ENCODE data around the gene PAQR4.

PAQR4 gene

DNA sequence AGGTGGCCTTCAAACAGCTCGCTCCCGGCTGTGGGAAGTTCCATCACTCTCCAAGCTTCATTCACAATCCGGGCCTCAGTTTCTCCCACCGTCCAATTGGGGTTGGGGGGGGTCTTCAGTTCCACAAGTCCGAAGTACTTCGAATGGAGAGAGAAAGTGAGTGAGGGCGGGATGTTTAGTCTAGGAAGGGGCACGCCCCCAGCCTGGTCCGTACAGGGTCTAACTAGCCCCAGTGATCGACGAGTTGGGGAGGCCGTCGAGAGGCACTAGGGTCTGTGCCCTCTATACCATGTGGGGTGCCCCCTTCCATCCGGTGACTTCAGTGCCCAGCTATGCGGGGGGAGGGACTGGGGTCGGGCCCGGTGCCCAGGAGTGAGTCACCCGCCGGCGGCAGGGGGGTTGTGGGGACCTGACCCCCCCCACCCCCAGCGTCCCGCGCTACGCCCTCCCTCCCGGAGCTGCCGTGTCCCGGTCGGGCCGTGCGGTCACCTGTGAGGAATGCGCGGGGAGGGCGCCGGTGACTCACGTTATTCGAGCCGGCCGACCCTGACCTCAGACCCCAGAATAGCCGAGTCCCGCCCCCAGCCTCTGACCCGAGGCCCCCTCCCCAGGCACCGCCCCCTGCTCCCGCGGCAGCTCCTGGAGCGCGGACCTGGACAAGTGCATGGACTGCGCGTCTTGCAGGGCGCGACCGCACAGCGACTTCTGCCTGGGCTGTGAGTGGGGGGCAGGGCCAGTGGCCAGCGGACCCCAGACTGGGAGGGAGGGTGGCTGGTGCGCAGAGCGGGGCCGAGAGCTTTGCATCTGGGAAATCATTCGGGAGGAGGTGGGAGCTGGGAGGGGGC, 51.7 kb downstream of the PAQR4 start (continued):
- TF ChIP-seq, protein P1, sequence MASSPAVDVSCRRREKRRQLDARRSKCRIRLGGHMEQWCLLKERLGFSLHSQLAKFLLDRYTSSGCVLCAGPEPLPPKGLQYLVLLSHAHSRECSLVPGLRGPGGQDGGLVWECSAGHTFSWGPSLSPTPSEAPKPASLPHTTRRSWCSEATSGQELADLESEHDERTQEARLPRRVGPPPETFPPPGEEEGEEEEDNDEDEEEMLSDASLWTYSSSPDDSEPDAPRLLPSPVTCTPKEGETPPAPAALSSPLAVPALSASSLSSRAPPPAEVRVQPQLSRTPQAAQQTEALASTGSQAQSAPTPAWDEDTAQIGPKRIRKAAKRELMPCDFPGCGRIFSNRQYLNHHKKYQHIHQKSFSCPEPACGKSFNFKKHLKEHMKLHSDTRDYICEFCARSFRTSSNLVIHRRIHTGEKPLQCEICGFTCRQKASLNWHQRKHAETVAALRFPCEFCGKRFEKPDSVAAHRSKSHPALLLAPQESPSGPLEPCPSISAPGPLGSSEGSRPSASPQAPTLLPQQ (tag by site-specific recombination; IDR thresholded peaks at IDR 0.05) = peak; percentile 85
- no peak for TF ChIP-seq ZNF768 (tag by site-specific recombination; IDR thresholded peaks at IDR 0.05)
- TF ChIP-seq ZSCAN16 (tag by site-specific recombination; IDR thresholded peaks at IDR 0.05) = no peak
- peak; percentile 74 for TF ChIP-seq ZIC2 (tag by site-specific recombination; IDR thresholded peaks at IDR 0.05)
- TF ChIP-seq ZNF658 (tag by site-specific recombination; IDR thresholded peaks at IDR 0.05) = no peak
- TF ChIP-seq ZFP37 (tag by site-specific recombination; IDR thresholded peaks at IDR 0.05) = peak; percentile 63
- no peak for TF ChIP-seq ZNF157 (tag by site-specific recombination; IDR thresholded peaks at IDR 0.05)
- TF ChIP-seq, protein P2, sequence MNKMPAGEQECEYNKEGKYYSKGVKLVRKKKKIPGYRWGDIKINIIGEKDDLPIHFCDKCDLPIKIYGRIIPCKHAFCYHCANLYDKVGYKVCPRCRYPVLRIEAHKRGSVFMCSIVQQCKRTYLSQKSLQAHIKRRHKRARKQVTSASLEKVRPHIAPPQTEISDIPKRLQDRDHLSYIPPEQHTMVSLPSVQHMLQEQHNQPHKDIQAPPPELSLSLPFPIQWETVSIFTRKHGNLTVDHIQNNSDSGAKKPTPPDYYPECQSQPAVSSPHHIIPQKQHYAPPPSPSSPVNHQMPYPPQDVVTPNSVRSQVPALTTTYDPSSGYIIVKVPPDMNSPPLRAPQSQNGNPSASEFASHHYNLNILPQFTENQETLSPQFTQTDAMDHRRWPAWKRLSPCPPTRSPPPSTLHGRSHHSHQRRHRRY (tag by site-specific recombination; IDR thresholded peaks at IDR 0.05) = 0 out of 2 replicates have a peak, but pooled peaks have one; percentile 27
- TF ChIP-seq ZNF560 (tag by site-specific recombination; IDR thresholded peaks at IDR 0.05; ENCODE audit: borderline replicate concordance) = no peak
- no peak for TF ChIP-seq ZNF621 (tag by site-specific recombination; IDR thresholded peaks at IDR 0.05)
- peak; percentile 96 for TF ChIP-seq ZBTB7A (tag by site-specific recombination; IDR thresholded peaks at IDR 0.05; ENCODE audit: low read depth)
- TF ChIP-seq, protein P3, sequence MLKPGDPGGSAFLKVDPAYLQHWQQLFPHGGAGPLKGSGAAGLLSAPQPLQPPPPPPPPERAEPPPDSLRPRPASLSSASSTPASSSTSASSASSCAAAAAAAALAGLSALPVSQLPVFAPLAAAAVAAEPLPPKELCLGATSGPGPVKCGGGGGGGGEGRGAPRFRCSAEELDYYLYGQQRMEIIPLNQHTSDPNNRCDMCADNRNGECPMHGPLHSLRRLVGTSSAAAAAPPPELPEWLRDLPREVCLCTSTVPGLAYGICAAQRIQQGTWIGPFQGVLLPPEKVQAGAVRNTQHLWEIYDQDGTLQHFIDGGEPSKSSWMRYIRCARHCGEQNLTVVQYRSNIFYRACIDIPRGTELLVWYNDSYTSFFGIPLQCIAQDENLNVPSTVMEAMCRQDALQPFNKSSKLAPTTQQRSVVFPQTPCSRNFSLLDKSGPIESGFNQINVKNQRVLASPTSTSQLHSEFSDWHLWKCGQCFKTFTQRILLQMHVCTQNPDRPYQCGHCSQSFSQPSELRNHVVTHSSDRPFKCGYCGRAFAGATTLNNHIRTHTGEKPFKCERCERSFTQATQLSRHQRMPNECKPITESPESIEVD (tag by site-specific recombination; IDR thresholded peaks at IDR 0.05) = no peak
- TF ChIP-seq, protein P4, sequence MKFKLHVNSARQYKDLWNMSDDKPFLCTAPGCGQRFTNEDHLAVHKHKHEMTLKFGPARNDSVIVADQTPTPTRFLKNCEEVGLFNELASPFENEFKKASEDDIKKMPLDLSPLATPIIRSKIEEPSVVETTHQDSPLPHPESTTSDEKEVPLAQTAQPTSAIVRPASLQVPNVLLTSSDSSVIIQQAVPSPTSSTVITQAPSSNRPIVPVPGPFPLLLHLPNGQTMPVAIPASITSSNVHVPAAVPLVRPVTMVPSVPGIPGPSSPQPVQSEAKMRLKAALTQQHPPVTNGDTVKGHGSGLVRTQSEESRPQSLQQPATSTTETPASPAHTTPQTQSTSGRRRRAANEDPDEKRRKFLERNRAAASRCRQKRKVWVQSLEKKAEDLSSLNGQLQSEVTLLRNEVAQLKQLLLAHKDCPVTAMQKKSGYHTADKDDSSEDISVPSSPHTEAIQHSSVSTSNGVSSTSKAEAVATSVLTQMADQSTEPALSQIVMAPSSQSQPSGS (tag by site-specific recombination; IDR thresholded peaks at IDR 0.05; ENCODE audit: low read depth) = peak; percentile 74
- TF ChIP-seq ZNF274 (IDR thresholded peaks at IDR 0.05; ENCODE audit: low read length) = no peak
- TF ChIP-seq ZNF274 (tag by site-specific recombination; IDR thresholded peaks at IDR 0.05; ENCODE audit: borderline replicate concordance) = no peak
- no peak for TF ChIP-seq ZFP41 (tag by site-specific recombination; IDR thresholded peaks at IDR 0.05; ENCODE audit: borderline replicate concordance)
- no peak for TF ChIP-seq GLI4 (tag by site-specific recombination; IDR thresholded peaks at IDR 0.05)
- TF ChIP-seq ZNF473 (tag by site-specific recombination; IDR thresholded peaks at IDR 0.05) = no peak
- TF ChIP-seq, protein P5, sequence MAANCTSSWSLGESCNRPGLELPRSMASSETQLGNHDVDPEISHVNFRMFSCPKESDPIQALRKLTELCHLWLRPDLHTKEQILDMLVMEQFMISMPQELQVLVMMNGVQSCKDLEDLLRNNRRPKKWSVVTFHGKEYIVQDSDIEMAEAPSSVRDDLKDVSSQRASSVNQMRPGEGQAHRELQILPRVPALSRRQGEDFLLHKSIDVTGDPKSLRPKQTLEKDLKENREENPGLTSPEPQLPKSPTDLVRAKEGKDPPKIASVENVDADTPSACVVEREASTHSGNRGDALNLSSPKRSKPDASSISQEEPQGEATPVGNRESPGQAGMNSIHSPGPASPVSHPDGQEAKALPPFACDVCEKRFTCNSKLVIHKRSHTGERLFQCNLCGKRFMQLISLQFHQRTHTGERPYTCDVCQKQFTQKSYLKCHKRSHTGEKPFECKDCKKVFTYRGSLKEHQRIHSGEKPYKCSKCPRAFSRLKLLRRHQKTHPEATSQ (tag by site-specific recombination; IDR thresholded peaks at IDR 0.05) = peak; percentile 20; the same call in 1 of the 2 replicates
- TF ChIP-seq ZNF221 (tag by site-specific recombination; IDR thresholded peaks at IDR 0.05; ENCODE audit: borderline replicate concordance) = no peak
- no peak for TF ChIP-seq ZNF776 (tag by site-specific recombination; IDR thresholded peaks at IDR 0.05; ENCODE audit: borderline replicate concordance)
- no peak for TF ChIP-seq TRIM28 (IDR thresholded peaks at IDR 0.05; ENCODE audit: borderline replicate concordance, low read length)
- TF ChIP-seq SCRT2 (tag by site-specific recombination; IDR thresholded peaks at IDR 0.05) = peak; percentile 36; the same call in 1 of the 2 replicates
- peak; percentile 94 for TF ChIP-seq KLF10 (tag by site-specific recombination; IDR thresholded peaks at IDR 0.05)
- no peak for TF ChIP-seq ZNF837 (tag by site-specific recombination; IDR thresholded peaks at IDR 0.05)
- TF ChIP-seq ZNF266 (tag by site-specific recombination; IDR thresholded peaks at IDR 0.05; ENCODE audit: low read depth) = no peak
- TF ChIP-seq KLF16 (tag by site-specific recombination; IDR thresholded peaks at IDR 0.05) = peak; percentile 93
- TF ChIP-seq SP2 (tag by site-specific recombination; IDR thresholded peaks at IDR 0.05) = no peak; the same call in 1 of the 2 replicates
- no peak for TF ChIP-seq ZNF626 (tag by site-specific recombination; IDR thresholded peaks at IDR 0.05)
- no peak for TF ChIP-seq ZNF140 (tag by site-specific recombination; IDR thresholded peaks at IDR 0.05)
- TF ChIP-seq ZNF596 (tag by site-specific recombination; IDR thresholded peaks at IDR 0.05) = no peak
- TF ChIP-seq, protein P6, sequence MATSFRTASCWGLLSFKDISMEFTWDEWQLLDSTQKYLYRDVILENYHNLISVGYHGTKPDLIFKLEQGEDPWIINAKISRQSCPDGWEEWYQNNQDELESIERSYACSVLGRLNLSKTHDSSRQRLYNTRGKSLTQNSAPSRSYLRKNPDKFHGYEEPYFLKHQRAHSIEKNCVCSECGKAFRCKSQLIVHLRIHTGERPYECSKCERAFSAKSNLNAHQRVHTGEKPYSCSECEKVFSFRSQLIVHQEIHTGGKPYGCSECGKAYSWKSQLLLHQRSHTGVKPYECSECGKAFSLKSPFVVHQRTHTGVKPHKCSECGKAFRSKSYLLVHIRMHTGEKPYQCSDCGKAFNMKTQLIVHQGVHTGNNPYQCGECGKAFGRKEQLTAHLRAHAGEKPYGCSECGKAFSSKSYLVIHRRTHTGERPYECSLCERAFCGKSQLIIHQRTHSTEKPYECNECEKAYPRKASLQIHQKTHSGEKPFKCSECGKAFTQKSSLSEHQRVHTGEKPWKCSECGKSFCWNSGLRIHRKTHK (tag by site-specific recombination; IDR thresholded peaks at IDR 0.05) = no peak

Measured in HEK293 (cell line).